GM23338 (cell line): ENCODE measurements around the gene GAN.

ENCODE experiments used
- CREB1 ChIP-seq: fragments of 250-450 bp; sonication (Bioruptor Pico); IDR thresholded peaks from 2 replicates; pipeline ENCODE4 v1.5.0; 2020; ENCODE audit warnings: low read depth, mild to moderate bottlenecking, moderate library complexity
- CTCF ChIP-seq, 2 experiments: fragments of 200-600 bp in 1 of 2; sonication (generic) in 1 of 2; conservative IDR thresholded peaks; 2 replicates each; pipeline versions ENCODE4 v1.5.1 to v1.6.1; 2016 to 2017; ENCODE audit warnings: antibody characterized with exemption in 2 of 2, low read depth in 2 of 2, mild to moderate bottlenecking in 2 of 2, moderate library complexity in 1 of 2
- ETS1 ChIP-seq: IDR thresholded peaks from 2 replicates; pipeline ENCODE4 v1.6.1; 2016; ENCODE audit warnings: antibody characterized with exemption
- EZH2 ChIP-seq: fragments of 200-600 bp; sonication (generic); IDR thresholded peaks from one replicate; pipeline ENCODE4 v1.8.0; 2017; ENCODE audit warnings: antibody characterized with exemption, mild to moderate bottlenecking, low read depth; ENCODE audit not compliant: unreplicated experiment
- EZH2phosphoT487 ChIP-seq: fragments of 200-600 bp; sonication (generic); IDR thresholded peaks from one replicate; pipeline ENCODE4 v1.8.1; 2018; ENCODE audit warnings: antibody characterized with exemption; ENCODE audit not compliant: unreplicated experiment
- NANOG ChIP-seq: IDR thresholded peaks from 2 replicates; pipeline ENCODE4 v1.6.1; 2016; ENCODE audit warnings: antibody characterized with exemption, borderline replicate concordance
- POLR2AphosphoS5 ChIP-seq: IDR thresholded peaks from 2 replicates; pipeline ENCODE4 v1.6.1; 2016; ENCODE audit warnings: antibody characterized with exemption, low read depth
- REST ChIP-seq: IDR thresholded peaks from one replicate; pipeline ENCODE4 v1.6.1; 2018; ENCODE audit warnings: antibody characterized with exemption; ENCODE audit not compliant: unreplicated experiment
- ZNF114 ChIP-seq: fragments of 250-450 bp; sonication (Bioruptor Pico); IDR thresholded peaks from 2 replicates; pipeline ENCODE4 v1.5.0; 2020; ENCODE audit warnings: mild to moderate bottlenecking, moderate library complexity
- ZNF331 ChIP-seq: fragments of 250-450 bp; sonication (Bioruptor Pico); IDR thresholded peaks from 2 replicates; pipeline ENCODE4 v1.5.0; 2020; ENCODE audit warnings: low read depth, mild to moderate bottlenecking, moderate library complexity
- ZNF462 ChIP-seq: fragments of 250-450 bp; sonication (Bioruptor Pico); IDR thresholded peaks from 2 replicates; pipeline ENCODE4 v1.5.0; 2020; ENCODE audit warnings: mild to moderate bottlenecking, moderate library complexity

GRCh38 chr16:81371106-81371505 lies 56.3 kb downstream of the GAN start:
- TF ChIP-seq EZH2 (no peak), EZH2phosphoT487 (no peak), CTCF (conservative IDR thresholded peaks at IDR 0.05; ENCODE audit: low read depth in 2 of 2) (no peak), POLR2AphosphoS5 (no peak), ETS1 (no peak), ZNF331 (no peak), CREB1 (CRISPR knock-in tag) (no peak), REST (no peak), NANOG (no peak), ZNF462 (CRISPR knock-in tag) (no peak), ZNF114 (CRISPR knock-in tag) (no peak)
